Brain microvascular endothelial cell (primary cell): ENCODE measurements around the gene ABLIM1.
A peak's percentile ranks its signal among the peaks of the same experiment; 100 is the strongest.

ENCODE experiments used
- DNase-seq: peaks from one replicate; pipeline ENCODE4 v3.0.0-alpha.2; 2020
- H3K27ac ChIP-seq: fragments of 250-450 bp; sonication (Bioruptor Pico); 2 replicates; pipeline ENCODE4 v1.5.1; 2020; ENCODE audit warnings: mild to moderate bottlenecking, moderate library complexity
- H3K27me3 ChIP-seq: fragments of 250-450 bp; sonication (Bioruptor Pico); replicated peaks from 2 replicates; pipeline ENCODE4 v1.5.1; 2020; ENCODE audit warnings: mild to moderate bottlenecking
- H3K36me3 ChIP-seq: fragments of 250-450 bp; sonication (Bioruptor Pico); replicated peaks from 2 replicates; pipeline ENCODE4 v1.5.1; 2020; ENCODE audit warnings: mild to moderate bottlenecking
- H3K4me3 ChIP-seq: 2 replicates; pipeline ENCODE4 v1.5.1; 2011; ENCODE audit warnings: low read depth, mild to moderate bottlenecking, control low read depth, low read length, moderate library complexity
- CTCF ChIP-seq: IDR thresholded peaks from 2 replicates; pipeline ENCODE4 v1.5.1; 2011; ENCODE audit warnings: low read depth, mild to moderate bottlenecking, moderate library complexity, low read length, control low read depth, inconsistent platforms; ENCODE audit errors: missing control alignments
- in situ Hi-C: cut with HindIII; loops from 2 replicates; pipeline ENCODE4 v1.10.0; 2017; ENCODE audit warnings: low sequenced_read_pairs, low pct_ligation_motif_present

The ABLIM1 gene

DNA sequence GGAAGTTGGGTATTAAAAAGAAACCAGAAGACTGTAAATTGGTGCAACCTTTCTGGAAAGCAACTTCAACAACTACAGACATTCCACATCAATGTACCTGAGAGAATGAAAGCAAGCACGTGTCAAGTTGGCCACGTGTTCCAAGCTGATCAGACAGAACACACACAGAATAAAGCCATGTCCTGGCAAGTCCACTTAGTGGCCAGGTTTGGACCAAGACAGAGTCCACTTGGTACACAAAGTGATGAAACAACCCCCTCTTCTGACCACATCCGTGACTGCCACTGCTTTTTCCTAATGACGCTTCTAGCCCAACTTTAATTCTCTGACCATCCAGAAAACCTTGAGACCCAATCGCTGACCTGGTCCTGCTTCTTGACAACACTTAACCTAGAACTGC, 109.4 kb downstream of the ABLIM1 start:
- no peaks in the 10 kb centered on the region for H3K36me3 ChIP-seq
- in situ Hi-C loops: no loop called here
- peak; percentile 53 for DNase-seq
- no peak overlapping the region for H3K27ac ChIP-seq
- no peak overlapping the region for H3K4me3 ChIP-seq
- TF ChIP-seq CTCF: peak; percentile 68
- H3K27me3 ChIP-seq: no peaks in the 10 kb centered on the region

GRCh38 chr10:114547514-114547913, 110.6 kb downstream of the ABLIM1 start:
- no peak overlapping the region for H3K27ac ChIP-seq
- no peak overlapping the region for H3K4me3 ChIP-seq
- H3K27me3 ChIP-seq: no peaks in the 10 kb centered on the region
- in situ Hi-C loops: no loop called here
- no peaks in the 10 kb centered on the region for H3K36me3 ChIP-seq
- DNase-seq: no peak
- TF ChIP-seq CTCF: no peak

- in situ Hi-C loops: no loop called here
- Histone ChIP-seq H3K27ac (no peak overlapping the region), H3K4me3 (no peak overlapping the region), H3K27me3 (no peaks in the 10 kb centered on the region), H3K36me3 (no peaks in the 10 kb centered on the region)
- TF ChIP-seq CTCF: no peak
- no peak for DNase-seq
Observed at GRCh38 chr10:114547056-114547455, 111.0 kb downstream of the ABLIM1 start.

- Histone ChIP-seq H3K36me3 (no peaks in the 10 kb centered on the region), H3K4me3 (no peak overlapping the region), H3K27ac (no peak overlapping the region), H3K27me3 (no peaks in the 10 kb centered on the region)
- in situ Hi-C loops: no loop called here
- no peak for DNase-seq
- TF ChIP-seq CTCF: no peak
Observed at GRCh38 chr10:114545819-114546218, 112.3 kb downstream of the ABLIM1 start.

GRCh38 chr10:114545071-114545470, 113.0 kb downstream of the ABLIM1 start:
- Histone ChIP-seq H3K27me3 (no peaks in the 10 kb centered on the region), H3K36me3 (no peaks in the 10 kb centered on the region), H3K4me3 (no peak overlapping the region), H3K27ac (no peak overlapping the region)
- in situ Hi-C loops: no loop called here
- no peak for DNase-seq
- TF ChIP-seq CTCF: no peak

GRCh38 chr10:114544045-114544659, 113.9 kb downstream of the ABLIM1 start:
- no peak overlapping the region for H3K27ac ChIP-seq
- in situ Hi-C loops: no loop called here
- DNase-seq: no peak
- no peak for TF ChIP-seq CTCF
- H3K27me3 ChIP-seq: no peaks in the 10 kb centered on the region
- H3K36me3 ChIP-seq: no peaks in the 10 kb centered on the region
- H3K4me3 ChIP-seq: no peak overlapping the region
